ENCODE measurements around the gene ELMO3.

DNA sequence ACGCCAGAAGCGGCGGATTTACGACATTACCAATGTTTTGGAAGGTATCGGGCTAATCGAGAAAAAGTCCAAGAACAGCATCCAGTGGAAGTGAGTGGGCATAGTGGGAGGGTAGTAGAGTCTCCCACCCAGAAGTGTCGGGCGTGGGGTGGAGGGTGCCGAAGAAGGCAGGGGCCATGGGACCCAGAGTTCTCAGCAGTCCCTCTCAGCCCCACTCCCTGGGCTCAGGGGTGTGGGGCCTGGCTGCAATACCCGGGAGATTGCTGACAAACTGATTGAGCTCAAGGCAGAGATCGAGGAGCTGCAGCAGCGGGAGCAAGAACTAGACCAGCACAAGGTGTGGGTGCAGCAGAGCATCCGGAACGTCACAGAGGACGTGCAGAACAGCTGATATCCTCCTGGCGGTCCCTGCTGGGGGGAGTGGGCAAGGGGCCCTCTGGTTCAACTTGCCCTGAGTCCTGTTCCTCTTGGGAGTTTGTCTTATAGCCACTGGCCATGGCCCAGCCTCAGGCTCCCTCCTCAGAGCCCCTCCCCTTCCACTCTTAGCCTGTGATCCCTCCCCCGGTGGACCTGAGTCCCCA lies 6.1 kb upstream of the ELMO3 start:
- TF ChIP-seq, protein P1, sequence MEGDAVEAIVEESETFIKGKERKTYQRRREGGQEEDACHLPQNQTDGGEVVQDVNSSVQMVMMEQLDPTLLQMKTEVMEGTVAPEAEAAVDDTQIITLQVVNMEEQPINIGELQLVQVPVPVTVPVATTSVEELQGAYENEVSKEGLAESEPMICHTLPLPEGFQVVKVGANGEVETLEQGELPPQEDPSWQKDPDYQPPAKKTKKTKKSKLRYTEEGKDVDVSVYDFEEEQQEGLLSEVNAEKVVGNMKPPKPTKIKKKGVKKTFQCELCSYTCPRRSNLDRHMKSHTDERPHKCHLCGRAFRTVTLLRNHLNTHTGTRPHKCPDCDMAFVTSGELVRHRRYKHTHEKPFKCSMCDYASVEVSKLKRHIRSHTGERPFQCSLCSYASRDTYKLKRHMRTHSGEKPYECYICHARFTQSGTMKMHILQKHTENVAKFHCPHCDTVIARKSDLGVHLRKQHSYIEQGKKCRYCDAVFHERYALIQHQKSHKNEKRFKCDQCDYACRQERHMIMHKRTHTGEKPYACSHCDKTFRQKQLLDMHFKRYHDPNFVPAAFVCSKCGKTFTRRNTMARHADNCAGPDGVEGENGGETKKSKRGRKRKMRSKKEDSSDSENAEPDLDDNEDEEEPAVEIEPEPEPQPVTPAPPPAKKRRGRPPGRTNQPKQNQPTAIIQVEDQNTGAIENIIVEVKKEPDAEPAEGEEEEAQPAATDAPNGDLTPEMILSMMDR (IDR thresholded peaks at IDR 0.05), result no peak
- TF ChIP-seq POLR2A (IDR thresholded peaks at IDR 0.05), result no peak
